COR-L47 (cell line): ENCODE results near the gene COL19A1.

Experiments used
- DNase-seq: peaks from one replicate; lab custom pipeline; 2025; lab: John Stamatoyannopoulos, UW

Gene COL19A1

DNA sequence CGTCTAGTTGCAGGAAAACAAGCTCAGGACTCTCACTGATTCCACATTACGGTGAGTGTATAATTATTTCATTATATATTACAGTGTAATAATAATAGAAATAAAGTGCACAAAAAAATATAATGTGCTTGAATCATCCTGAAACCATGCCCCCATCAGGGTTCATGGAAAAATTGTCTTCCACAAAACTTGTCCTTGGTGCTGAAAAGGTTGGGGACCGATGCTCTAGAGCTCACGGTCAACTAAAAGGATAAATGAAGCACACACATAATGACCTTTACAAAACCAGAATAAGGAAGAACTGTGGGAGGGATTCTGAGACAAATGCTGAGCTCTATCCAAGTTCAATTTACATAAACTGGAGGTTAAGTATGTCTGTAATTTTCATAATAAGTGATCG is 194.3 kb downstream of the COL19A1 start:
- DNase-seq = no peak

DNA sequence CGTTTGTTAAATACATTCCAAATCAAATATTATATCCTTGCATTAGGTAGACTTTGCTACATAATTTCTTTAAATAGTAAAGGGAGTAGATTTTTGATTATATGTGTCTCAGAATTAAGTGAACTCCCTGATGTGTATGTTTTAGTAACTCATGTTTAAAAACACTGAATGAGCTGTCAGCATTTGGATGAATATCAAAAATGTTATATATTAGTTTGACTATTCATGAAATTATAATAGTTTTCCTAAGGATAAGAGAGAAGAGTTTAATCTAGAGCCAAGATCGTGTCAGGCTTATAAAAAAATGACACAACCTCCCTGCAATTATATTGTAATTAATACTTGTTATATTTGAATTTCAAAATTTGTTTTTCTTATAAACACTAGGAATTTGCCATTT is 195.2 kb downstream of the COL19A1 start:
- no peak for DNase-seq

DNA sequence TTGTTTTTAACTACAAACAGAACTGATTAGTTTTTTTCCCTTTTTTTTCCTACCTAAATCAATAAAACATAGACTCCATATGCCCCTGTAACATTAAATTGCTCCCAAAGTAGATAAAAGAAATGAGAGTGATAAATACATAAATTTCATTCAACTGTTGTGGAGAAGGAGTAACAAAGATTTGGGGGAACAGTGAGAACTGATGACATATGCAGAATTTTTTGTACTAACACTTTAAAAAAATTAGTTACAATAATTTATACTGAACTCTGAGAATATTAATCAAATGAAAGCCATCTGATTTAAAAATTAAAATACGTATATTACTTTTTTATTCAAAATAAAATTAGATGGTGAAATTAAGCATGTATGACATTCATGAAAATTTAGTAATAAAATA is 195.7 kb downstream of the COL19A1 start:
- DNase-seq = no peak

DNA sequence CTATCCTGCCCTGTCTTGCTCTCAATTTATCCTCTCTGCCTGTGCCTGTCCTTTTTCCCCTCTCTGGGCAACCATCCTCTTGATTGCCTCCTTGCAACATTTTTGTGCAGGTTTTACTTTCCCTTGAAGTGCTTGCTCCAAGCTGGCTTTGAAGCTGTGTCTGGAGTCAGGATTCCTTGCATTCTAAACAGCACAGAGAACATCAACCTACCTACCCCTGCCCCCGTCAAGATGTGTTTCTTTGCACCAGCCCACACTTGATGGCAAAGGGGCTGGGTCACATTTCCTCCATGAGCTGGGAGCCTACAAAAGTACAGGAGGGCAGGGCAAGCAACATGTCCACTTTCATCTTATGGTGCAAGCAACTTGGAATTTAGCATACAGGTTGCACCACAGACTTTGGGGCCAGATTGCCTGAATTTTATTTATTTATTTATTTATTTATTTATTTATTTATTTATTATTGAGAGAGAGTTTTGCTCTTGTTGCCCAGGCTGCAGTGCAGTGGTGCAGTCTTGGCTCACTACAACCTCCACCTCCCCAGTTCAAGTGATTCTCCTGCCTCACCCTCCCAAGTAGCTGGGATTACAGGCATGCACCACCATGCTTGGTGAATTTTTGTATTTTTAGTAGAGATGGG is 206.3 kb downstream of the COL19A1 start:
- no peak for DNase-seq

DNA sequence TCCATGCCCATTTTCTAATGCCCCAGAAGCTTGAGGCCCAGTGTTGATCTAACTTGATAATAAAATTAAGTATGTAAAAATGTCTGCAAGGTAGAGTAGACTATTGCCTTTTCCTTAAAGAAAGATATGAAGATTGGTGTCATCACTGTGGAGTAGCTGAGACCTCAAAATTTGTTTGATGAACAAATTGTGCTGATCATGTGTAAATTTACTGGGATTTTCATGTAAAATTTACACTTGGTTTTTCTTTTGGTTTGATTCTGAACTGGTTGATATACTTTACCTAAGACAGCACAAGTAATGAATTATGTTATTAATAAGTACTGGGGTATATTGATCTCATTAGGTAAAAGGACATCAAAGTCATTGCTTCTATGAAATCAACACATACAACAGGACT is 207.3 kb downstream of the COL19A1 start:
- DNase-seq = no peak

DNA sequence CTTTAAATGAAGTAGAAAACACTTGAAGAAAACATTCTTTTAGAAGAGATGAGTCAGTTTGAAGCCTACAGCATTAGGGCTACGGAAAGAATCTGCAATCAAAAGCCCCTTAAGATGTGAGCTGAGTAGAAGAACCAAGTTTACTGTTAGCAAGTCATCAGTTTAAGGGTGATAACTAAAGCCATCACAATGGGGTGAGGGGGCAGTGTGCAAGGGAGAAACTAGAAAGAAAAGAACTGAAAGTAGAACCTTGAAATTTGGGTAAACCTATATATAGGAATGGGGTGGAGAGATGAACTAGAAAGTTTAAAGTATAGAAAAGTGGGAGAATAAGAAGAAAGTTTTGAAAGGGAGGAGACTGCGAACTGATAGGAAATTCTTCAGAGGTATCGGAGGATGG is 212.9 kb downstream of the COL19A1 start:
- no peak for DNase-seq

DNA sequence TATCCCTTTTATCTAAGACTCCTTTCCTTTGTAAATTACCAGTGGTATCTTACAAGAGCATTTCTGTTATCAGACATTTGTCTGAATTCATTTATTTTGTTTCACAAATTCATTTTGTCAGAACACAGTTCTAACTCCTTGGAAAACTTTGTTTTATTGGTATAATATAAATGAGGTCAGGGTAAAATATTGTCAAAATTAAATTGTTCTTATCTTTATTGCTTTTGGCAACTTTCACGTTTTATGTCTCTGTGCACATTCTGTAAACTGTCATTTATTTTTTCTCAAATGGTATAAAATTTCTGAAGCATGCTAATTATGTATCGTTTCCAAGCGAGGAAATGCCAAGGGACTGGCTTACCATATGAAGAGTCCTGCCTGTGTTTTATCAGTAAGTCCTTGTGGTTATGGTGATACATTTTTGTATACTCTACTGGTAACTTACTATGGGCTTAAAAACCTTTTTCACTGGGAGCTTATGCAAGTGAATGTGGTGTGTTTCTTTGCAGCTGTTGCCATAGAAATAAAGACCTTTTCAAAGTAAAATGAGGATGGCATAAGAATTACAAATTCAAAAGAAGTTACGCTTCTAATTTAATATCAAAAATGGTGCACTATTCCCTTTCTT is 214.2 kb downstream of the COL19A1 start:
- DNase-seq = no peak

DNA sequence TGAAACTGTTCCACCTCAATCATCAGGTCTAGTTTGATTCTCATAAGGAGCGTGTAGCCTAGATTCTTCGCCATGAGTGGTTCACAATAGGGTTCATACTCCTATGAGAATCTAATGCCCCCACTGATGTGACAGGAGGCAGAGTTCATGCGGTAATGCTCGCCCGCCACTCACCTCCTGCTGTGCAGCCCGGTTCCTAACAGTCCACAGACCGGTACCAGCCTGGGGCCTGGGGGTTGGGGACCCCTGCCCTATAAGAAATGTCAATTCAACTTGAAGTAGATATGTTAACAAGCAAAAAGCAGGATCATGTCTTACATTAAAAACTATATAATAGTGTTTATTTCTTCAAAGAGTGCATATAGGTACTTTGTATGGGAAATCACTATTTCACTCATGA is 216.5 kb downstream of the COL19A1 start:
- no peak for DNase-seq

DNA sequence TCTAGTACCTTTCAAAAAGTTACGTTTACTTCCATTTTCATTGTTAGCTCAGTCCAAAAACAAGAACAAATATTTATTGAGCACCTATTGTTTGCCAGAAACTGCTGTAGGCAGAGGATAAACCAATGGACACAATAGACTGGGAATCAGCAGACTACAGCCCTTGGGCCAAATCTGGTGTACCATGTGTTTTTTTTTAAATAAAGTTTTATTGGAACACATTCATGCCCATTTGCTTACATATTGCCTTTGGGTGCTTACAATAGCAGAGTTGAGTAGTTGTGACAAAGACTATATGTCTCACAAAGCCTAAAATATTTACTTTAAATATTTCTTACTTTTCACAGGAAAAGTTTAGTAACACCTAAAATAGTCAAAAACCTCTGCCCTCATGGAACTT is 220.4 kb downstream of the COL19A1 start:
- no peak for DNase-seq

DNA sequence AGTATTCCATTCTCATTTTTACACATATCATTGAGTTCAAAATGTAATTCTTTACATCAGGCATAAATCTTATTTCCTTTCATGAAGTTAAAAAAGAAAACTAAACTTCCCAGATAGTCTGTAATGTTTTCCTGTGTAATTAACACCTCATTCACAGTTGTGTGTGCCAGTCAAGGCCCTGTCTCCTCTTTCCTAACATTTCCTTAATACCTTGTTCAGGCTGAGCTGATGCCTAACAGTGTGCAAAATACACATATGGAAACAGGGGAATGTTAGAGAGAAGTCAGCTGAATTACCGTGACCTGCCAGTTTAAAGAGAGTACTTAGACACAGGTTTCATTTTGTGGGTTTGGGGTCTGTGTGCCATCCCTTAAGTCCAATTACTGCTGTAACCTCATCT is 227.8 kb downstream of the COL19A1 start:
- DNase-seq = no peak

DNA sequence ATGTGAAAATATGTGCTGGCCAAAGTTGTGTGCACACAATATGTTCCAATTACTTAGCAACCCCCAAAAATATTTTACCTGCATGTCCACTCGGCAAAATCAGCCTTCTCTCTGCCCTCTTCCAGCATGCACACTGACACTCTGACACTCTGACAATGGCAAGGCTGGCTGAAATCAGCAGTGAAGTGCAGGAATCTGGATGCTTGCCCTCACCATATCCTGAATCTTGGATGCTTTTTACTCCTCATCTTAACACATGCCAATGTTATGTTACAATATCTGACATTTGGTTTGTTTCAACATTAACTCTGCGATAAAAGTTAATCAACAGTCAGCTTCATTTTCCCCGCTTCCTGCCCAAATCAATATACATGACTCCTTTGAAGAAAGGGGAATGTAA is 233.4 kb downstream of the COL19A1 start:
- DNase-seq = no peak

DNA sequence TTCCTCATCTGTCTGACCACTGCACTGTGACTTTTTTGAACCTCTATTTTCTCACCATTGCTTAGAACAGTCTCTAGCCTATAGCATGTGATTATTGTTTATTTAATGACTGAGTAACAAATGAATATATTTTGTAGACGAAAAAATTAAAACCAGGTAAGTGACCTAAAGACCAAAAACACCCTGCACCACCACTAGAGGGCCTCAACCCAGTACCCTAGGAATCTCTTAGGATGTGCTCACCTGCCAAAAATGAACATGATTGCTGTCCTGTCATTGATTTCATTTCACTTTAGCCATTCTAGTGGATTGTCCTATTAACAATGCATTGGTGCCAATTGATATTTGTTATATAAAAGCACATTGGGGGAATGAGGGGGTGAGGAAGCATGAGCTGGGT is 237.4 kb downstream of the COL19A1 start:
- DNase-seq = no peak

DNA sequence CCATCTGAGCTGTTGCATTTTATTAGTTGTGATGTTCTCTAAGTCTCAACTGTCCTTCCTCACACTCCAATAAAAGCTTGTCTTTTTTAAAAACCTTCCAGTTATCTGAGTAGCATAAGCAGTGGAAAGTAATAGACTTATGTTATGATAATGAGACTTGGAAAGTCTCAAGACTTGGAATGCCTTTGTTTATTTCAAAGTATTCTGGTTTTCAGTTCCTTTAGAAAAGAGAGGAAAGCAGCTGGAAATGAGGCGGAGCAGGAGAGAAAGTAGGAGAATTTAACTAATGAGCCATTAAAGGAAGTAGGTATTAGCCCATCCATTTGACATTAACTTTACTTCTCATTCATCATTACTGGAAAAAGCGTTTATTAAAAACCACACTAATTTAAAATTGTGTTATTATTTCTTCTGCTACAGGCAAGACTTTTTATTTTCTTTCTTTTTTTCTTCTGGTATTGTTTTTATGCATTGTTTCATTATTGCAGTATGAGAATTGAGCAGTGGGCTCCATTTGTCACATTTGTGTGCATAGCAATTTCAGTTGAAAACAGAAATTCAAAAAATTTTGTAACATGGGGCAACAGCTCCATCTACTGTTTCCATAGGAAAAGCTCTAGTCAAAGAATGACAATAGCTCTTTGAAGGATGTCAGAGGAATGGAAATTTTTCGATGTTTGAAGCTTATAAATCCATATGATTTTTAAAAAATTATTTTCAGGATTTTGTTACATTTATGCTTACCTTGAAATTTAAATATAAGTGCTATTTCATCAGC is 241.7 kb downstream of the COL19A1 start:
- peak; percentile 37 for DNase-seq

DNA sequence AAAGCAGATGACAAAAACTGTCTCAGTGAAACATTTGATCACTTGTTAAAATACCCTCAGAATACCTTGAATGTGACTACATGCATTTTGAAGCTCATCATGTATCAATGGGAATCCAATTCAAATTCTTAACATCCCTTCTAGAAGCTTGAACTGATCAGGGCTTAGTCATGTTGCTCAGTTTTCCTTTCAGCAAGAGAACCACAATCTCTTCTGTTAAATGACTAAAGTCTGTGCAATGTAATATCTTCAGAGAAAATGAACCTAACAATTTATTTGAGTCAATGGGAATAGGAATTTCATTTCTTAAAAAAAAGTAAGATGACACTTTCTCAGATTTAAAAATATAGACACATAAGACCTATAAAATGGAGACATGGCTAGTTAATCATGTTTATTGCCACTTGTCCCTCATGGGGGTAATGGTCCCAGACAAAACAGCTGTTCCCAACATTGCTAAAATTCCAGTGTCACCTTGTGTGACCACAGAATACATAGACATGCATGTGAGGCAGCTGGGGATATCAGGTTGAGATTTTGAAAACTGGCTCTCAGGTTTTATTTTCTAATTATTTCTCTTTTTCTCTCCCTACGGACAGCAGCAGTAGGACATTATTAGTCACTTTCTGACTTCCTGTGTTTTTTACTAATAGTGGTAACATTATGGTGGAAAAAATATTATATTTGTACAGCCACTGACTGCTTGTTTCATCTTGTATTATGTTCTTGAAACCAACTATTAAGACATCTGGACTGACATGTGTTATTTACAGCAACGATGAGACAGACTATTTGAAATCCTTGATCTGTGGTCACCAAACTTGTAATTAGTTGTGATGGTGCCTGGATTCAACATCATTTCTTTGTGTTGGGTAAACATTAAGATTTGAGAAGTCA is 244.0 kb downstream of the COL19A1 start:
- DNase-seq = no peak

DNA sequence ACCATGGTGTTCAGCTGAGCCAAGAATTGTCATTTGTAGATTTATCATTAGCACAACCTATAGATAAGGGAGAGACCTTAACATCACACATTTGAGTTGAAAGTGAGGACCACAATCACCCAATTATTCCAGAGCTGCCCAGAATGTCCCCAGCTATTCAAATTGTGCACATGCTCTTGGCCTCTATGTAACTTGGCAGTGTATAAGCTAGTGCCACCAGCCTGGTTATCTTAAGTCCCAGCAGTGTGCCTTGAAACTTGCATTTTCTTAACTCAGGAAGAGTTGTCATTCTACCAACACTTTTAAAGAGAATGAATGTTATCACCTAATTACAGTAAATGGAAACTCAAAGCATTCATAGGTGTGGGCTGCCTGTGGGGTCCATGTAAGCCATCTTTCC is 245.4 kb downstream of the COL19A1 start:
- DNase-seq = no peak

DNA sequence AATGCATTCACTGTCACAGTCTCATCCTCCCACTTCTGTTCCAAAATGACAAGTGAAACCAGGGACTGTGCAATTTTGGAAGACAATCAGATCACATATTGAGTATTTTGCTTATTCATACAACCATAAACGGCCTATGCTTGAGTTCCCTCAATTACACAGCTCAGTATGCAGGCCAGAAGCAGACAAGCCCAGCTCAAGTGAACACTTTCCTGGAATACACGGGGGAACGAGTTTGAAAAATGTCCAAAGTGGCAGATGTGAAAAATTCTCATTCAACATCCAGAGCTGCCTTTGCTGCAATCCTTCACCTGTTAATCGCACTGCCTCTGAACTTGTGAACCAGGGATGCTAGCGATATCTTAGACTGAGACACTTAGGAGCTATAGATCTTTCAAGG is 246.4 kb downstream of the COL19A1 start:
- no peak for DNase-seq

DNA sequence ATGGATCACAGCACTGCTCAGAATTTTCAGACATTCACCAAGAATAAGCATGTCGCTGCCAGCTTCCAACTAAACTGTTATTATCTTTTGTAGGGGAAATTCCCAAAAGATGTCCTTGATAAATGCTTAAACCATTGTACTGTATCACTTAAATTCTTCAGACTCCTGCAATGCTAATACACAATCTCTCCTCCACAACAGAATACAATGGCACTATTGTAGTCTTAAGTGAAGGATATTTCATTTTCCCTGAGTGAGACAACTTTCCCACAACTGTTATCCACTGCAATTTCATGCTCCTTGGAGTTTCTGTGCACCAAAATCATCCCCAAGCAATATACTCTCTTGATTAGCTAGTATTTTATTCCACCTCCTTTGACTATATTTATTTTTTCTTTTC is 246.8 kb downstream of the COL19A1 start:
- no peak for DNase-seq

DNA sequence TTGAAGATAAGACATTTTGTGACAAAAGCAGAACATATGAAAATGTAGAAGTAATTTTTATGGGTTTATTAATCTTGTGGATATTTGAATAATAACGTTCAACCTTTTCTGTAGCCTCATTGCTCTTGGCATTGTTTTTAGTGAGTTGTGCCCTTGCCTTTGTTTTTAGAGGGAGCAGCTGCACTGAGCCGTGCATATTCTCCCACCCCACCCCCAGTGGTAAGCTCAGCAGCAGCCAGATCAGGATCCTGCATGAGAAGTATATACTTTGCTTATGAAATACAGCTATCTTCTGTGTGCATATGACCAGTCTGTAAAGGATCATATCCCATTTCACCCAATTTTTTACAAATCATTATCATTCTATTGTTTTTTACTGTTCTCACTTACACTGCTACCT is 252.3 kb downstream of the COL19A1 start:
- no peak for DNase-seq

DNA sequence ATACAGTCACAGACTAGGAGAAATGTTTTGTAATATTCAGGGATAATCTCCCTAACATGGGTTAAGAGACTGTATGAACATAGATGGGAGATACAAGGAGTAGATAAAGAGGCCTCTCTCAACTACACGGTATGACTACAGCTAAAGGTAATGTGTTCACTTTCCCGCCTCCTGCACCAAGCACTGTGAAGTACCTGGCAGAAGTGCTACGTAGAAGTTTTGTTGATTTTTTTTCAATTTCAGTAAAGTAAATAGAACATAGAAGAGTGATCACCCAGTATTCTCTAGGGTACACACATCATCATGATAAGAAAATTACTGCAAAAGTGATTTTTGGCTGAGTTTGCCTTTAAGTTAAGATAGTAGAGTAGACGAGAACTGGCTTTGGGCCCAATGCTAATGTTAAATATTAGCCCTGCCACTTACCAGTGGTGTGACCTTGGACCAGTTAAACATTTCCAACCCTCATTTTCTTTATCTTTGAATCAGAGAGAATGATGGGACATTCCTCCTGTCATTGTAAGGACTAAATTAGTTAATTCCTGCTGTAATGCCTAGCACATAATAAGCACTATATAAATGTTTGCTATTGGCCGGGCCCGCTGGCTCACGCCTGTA is 253.0 kb downstream of the COL19A1 start:
- DNase-seq = no peak

DNA sequence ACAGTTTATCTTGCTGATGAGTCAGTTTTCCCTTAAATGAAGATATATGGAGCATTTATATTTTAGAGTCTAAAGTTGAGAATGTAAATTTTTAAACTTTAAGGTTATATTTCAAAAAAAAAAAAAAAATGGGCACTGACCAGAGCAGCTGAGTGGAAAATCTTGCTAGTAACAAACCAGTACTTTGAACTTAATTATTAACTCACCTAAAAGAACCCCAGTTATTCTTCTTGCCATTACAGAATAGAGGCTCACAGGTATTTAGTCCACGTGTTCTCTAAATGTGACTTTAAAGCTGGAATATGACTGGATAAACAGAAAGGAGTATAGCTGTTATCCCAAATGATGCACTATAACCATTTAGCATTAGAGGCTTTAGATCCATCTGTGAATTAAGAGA is 258.1 kb downstream of the COL19A1 start:
- DNase-seq = no peak

DNA sequence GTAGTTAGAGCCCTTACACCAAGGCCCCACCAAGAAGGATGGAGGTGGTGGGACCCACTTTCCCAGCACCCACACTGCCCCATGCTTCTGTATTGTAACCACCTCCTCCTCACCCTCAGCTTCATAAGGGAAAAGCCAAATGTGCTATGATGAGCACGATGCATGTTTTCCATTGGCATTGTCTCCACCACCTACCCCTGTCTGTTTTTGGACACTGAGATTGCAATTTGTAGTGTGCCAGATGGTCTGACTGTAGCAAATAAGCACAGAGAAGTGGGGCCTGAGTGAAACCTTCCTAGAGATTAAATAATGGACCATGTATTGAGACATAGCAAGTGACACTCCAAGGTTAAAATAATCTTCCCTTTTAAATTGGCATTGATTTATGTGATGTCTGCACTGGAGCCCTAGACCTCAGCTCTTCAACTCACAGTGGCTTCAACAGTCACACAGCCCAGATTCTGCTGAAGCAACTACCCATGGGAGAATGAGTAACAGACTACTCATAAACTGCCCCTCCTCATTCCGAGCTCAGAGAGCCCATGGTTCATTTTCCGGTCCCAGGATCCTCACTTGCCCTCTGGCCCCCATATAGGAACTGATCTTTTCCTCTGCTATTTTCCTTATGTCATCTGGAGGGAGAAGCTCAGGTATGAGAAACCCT is 258.7 kb downstream of the COL19A1 start:
- DNase-seq = no peak
